DMS 273 (cell line): Measurements from ENCODE around the gene VPS16.
A peak's percentile ranks its signal among the peaks of the same experiment; 100 is the strongest.

Source experiments
- DNase-seq: peaks from one replicate; lab custom pipeline; 2025; ENCODE audit not compliant: unreplicated experiment; lab: John Stamatoyannopoulos, UW

Gene VPS16

GRCh38 chr20:2840138-2840966 lies at the start of gene VPS16, which contains the start of gene PCED1A:
Gene VPS16 (plus strand): TSS chr20:2840745. CDS start chr20:2840775, 30 bp downstream.
Gene PCED1A (minus strand): TSS chr20:2840655. CDS start chr20:2839912, 743 bp downstream.
- peak; percentile 95 for DNase-seq

GRCh38 chr20:2793471-2793870 lies 47.1 kb upstream of the VPS16 start:
- no peak for DNase-seq

DNA sequence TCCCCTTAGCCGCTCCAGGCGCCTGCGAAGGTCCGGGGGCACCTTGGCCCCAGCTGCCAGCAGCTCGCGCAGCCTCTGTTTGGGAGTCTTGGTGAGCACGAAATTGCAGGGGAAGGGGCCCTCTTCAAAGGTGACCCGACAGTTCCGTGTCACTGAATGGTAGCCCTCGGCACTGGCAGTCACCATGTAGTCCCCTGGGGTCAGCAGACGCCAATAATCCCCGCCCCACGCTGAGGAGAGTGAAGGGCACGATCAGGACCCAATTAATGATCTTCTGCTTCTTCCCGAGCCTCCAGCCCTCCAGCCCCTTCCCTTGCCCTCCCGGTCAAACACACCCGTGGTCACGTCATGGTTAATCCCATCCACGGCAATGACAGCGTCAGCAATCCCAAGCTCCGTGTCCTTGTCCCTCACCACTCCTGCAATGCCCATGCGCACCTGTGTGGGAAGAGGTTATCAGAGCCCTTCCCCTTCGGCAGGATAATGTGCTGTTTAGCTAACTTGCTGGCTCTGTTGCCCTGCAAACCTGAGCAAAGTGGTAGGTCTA lies 46.3 kb upstream of the VPS16 start:
- no peak for DNase-seq

- no peak for DNase-seq
These were observed 45.6 kb upstream of the VPS16 start for GRCh38 chr20:2794866-2795447.

GRCh38 chr20:2795451-2795850 lies 45.1 kb upstream of the VPS16 start:
- no peak for DNase-seq

DNA sequence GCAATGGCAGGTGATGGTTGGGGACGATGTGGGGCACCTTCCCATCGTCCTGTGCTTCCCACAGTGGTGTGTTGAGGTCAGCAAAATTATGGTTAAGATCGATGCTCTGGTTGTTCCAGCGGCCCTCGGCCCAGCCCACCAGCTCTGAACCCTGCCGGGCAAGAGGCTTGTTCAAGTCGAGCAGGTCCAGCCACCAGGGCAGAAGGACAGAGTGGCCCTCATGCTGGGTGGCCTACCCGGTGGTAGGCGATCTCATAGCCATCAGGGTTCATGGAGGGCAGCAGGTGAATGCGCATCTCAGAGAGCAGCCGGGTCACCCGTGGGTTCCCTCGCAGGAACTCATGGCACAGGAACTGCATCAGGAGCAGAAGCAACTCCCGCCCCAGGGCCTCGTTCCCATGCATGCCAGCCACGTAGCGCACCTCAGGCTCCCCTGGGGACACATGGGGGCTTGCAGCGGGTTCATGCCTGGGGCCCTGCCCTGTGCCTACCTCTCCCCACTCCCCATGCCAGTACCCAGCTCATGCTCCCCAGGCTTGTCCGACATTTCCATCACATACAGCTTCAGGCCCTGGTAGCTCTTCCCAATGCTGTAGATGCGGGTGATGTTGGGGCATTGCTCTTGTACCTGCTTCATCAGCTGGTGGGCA lies 44.4 kb upstream of the VPS16 start:
- DNase-seq: no peak

GRCh38 chr20:2797136-2797983 lies 43.2 kb upstream of the VPS16 start:
- no peak for DNase-seq

DNA sequence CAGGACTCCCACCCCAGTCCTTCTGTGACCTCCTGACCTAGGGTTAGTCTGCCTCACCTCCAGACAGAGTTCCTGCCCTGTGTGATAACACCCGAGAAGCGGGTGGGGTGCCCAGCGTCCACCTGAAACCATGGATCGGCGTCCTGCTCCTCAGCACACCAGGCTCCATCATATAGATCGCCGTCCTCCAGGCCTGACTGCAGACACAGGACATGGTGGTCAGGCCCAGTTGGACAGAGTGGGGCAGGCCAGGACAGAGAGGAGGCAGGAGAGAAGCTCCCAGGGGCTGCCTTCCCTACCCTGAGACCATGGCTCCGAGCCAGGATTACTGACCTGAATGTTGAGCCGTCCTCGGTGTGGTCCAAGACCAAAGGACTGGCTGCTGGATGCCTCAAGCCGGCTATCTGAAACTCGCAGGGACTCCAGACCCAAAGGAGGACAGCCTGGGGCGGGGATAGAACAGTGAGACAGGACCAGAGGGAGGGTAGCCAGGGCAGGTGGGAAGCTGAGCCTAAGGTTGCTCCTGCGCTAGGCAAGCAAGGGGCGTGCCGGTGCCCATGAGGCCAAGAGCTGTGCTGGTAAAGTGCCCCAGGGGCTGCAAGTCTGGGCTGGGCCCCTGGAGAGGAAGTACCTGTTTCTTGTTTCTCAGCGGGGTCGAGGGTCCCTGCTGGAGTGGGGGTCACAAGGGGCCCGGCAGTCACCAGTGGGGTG lies 42.3 kb upstream of the VPS16 start:
- no peak for DNase-seq

DNA sequence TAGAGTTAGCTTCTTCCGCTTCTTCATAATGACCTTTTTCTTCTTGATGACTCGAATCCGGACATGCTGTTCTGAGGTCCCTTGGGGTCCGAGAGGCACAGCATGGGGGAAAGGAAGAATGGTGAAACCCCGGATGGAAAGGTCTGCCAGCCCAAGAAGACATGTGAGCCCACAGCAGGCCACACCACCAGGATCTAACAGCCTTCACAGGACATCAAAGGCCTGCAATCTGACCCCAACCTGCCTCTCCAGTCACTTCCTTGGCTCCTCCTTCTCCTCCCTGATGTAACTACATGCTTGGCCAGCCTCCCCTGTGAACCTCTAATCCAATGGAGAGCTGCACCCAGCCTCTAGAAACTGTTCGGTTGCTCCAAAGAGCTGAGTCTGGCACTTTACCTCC lies 41.7 kb upstream of the VPS16 start:
- DNase-seq: peak; percentile 34

- DNase-seq: no peak
These were observed 41.3 kb upstream of the VPS16 start for GRCh38 chr20:2799271-2799670.

DNA sequence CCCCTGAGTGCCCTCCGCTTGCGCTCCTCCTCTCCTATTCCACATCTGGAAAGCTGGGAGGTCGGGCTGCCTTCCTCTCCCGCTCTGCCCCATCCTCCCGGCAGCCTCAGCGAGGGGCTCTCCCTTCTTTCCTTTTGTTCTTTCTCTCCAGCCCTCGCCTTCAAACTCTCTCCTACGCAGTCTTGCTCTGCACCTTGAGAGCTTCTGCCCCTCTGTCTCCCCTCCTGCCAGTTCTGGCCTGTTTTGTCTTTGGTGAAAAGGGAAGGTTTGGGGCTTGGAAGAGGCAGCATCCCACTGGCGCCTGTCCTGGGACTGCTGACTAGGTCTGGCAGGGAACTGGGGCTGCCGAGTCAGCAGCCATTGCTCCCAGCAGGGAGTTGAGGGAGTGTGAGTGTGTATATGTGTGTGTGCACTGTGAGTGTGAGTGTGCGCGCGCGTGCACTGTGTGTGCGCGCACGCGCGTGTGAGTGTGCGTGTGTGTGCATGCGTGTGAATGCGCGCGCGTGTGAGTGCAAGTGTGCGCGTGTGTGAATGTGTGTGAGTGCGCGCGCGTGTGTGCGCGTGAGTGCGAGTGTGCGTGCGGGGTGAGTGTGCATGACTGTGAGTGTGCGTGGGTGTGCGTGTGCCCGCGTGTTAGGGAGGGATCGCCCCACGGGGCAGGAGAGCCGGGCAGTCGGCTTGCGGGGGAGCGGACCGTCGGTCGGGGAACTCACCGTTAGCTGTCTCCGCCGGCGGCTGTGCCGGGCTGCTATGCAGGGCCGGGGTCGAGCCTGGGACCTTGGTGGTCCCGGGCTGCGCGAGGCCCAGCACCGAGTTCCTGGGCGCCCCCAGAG lies 40.6 kb upstream of the VPS16 start:
- no peak for DNase-seq

- peak; percentile 60 for DNase-seq
These were observed 39.8 kb upstream of the VPS16 start, which contains the start of gene CPXM1 for GRCh38 chr20:2800521-2801285. Gene CPXM1 (minus strand): TSS chr20:2800627. CDS start chr20:2800572, 55 bp downstream.

DNA sequence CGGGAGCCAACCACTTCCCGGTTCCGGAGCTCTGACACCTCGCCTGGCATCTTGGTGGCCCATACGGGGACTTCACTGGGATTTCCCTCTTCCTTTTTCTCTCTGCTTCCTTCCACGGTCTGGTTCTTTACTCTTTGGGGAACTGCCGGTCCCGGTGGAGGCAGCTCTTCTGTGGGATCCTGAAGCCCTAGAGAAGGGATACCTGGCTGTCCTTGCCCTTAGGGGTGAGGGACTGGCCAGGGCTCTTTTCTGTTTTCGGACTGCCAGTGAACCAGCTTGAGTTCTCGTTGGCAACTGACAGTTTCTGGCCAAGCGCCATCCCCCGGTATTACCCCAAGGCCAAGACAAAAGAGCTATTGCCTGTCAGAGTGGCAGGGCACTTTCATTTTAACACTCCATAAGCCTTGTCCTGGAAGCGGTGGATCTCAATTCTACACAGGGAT lies 39.2 kb upstream of the VPS16 start:
- peak; percentile 20 for DNase-seq

DNA sequence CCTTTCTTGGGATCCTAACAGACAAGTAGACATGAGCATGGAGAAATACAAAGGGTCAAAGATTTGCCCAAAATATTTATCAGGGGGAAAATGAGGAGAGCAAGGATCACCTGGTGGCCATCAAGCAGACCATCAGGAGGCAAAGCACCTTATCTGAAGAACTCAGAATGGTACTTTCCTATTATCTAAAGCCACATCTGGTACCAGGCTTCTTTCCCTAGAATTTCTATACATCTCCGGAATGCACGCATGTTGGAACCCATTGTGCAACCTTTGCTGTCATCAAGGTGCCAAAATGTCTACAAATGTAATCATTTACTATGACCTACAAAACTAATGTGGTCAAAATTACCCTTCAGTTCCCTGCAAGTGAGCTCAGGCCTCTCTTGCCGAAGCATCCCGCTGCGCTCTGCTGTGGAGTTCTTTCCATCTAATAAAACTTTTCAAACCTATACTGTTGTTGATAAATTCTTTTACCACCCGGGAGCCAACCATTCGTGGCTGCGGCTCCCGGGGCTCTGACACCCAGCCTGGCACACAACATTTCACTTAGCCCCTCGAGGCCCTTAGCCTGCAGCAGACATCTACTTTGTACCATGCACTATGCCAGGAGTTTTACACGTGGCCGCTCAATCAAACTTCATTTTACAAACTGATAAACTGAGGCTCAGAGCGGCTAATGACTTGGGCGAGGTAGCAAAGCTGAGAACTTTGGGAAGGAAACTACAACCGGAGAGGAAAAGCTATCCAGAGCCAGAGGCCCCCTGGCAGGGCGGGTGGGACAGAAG lies 36.3 kb upstream of the VPS16 start:
- no peak for DNase-seq

GRCh38 chr20:2804852-2805688 lies 35.5 kb upstream of the VPS16 start:
- peak; percentile 14 for DNase-seq

GRCh38 chr20:2805689-2806350 lies 34.7 kb upstream of the VPS16 start:
- DNase-seq: peak; percentile 63
